Kidney (tissue), 14 donors: ENCODE measurements around the gene TBC1D5. TPM values are rescaled to one million over a fixed set of nuclear protein-coding genes. Genes with fewer than 3 reads are reported as not detected.
A peak's percentile ranks its signal among the peaks of the same experiment; 100 is the strongest.

Experiments used
- DNase-seq, 5 donors: peaks; one replicate each; pipeline ENCODE4 v3.0.0-alpha.2; 2013 to 2020
- FAIRE-seq: peaks from 2 replicates; lab custom pipeline; 2012; peaks lifted over from hg19 to GRCh38; lab: Jason Lieb, UNC
- H3K27ac ChIP-seq, 2 donors: one replicate each; pipeline ENCODE4 v1.7.0; 2013; ENCODE audit warnings: low read depth in 2 of 2, low read length in 2 of 2, inconsistent platforms in 1 of 2
- H3K27me3 ChIP-seq: one replicate; pipeline ENCODE4 v1.7.1; 2013; ENCODE audit warnings: low read length, inconsistent platforms; ENCODE audit not compliant: control insufficient read depth, insufficient read depth
- H3K36me3 ChIP-seq, 3 donors: one replicate each; pipeline versions ENCODE4 v1.7.0 to v1.7.1; 2013; ENCODE audit warnings: low read length in 3 of 3, control low read depth in 1 of 3, inconsistent platforms in 1 of 3; ENCODE audit not compliant: insufficient read depth in 3 of 3, control insufficient read depth in 2 of 3
- H3K4me1 ChIP-seq, 3 donors: one replicate each; pipeline versions ENCODE4 v1.7.0 to v1.7.1; 2013; ENCODE audit warnings: low read length in 3 of 3, inconsistent platforms in 1 of 3, low read depth in 1 of 3; ENCODE audit not compliant: control insufficient read depth in 2 of 3, insufficient read depth in 2 of 3
- H3K4me3 ChIP-seq, 3 donors: one replicate each; pipeline versions ENCODE4 v1.7.0 to v1.8.1; 2013; ENCODE audit warnings: low read length in 3 of 3, control low read depth in 1 of 3, inconsistent platforms in 1 of 3
- H3K9ac ChIP-seq, 3 donors: one replicate each; pipeline versions ENCODE4 v1.7.0 to v1.7.1; 2013; ENCODE audit warnings: low read length in 3 of 3, control low read depth in 1 of 3, inconsistent platforms in 1 of 3
- H3K9me3 ChIP-seq, 3 donors: one replicate each; pipeline versions ENCODE4 v1.7.0 to v1.7.1; 2013; ENCODE audit warnings: low read length in 3 of 3, control low read depth in 1 of 3, inconsistent platforms in 1 of 3; ENCODE audit not compliant: control insufficient read depth in 2 of 3, insufficient read depth in 1 of 3
- CTCF ChIP-seq: IDR thresholded peaks from 3 replicates; pipeline ENCODE4 v1.5.1; 2012; ENCODE audit warnings: mild to moderate bottlenecking, moderate library complexity, borderline replicate concordance; ENCODE audit not compliant: insufficient read depth; ENCODE audit errors: extremely low read depth
- intact Hi-C: fragments of 100-400 bp; cut with DNase I; formaldehyde crosslinking; loops from one replicate; pipeline ENCODE4 v1.11.1; 2022
- polyA plus RNA-seq: library from polyadenylated mRNA; stranded (reverse); fragments of 350-450 nt; fragmentation: Illumina TruSeq; extraction: RNeasy Lipid Tissue Mini Kit (QIAGEN cat#74804); gene quantifications from one replicate; pipeline ENCODE4 v1.2.3, GENCODE V29; 2014; ENCODE audit warnings: low read depth, low replicate concordance; ENCODE audit not compliant: insufficient read depth
- total RNA-seq: library from RNA; stranded (reverse); fragmentation: NEBNext Ultra II Directional; extraction: Animal tissue kit (Norgen Biotek cat#: 25700); gene quantifications from one replicate; pipeline ENCODE4 v1.2.1, GENCODE V29; 2021
- donor health status: control.
- donor health status: control.
- donor health status: control.
- donor health status: control.
- donor health status: control.
- donor health status: DM: yes; HTN: yes; CAD: no.
- donor health status: Normal renal cell carcinoma (clear cell type).

TBC1D5 gene
- total and polyA plus RNA-seq, 2 donors from 2014 or later = 9.7 to 77.7 TPM

DNA sequence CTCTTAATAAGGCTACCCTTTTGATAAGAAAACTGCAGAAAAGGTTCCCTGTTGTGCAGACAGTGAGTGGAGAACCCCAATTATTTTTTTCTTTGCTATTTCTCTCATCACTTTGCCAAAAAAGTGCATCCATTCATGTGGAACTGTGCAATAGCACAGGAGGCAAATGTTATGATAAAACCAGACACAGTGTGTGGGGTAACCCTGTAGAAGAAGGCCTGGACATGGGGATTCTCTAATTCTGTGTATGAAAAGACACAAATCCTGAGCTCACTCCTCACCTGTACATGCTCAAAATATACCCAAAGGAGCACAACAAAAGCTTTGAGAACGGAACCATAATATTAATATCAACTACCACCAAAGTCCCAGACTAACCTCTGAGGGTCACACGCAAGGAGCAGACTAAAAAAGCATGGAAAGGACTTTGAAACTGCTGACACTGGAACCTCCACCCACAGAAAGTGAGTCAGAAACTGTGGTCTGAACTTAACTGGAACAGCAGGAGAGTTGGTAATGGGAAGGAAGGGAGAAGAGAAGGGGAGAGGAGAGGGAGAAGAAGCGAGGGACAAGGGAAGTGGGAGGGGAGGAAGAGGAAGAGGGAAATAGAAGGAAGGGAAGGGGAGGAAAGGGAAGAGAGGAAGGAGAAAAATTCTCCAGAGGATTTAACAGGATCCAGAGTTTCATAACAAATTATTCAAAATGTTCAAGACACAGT, 299.9 kb downstream of the TBC1D5 start:
- intact Hi-C loops = no loop called here
- H3K9me3 ChIP-seq = no peaks in the 10 kb centered on the region
- TF ChIP-seq CTCF = no peak
- H3K4me3 ChIP-seq = peak overlapping the region in 1 of 3 donors; percentile 6
- FAIRE-seq = no peak
- H3K36me3 ChIP-seq = no peaks in the 10 kb centered on the region
- H3K27me3 ChIP-seq = no peaks in the 10 kb centered on the region
- DNase-seq = no peak
- no peaks in the 10 kb centered on the region for H3K4me1 ChIP-seq
- H3K27ac ChIP-seq = no peak overlapping the region
- no peak overlapping the region for H3K9ac ChIP-seq

DNA sequence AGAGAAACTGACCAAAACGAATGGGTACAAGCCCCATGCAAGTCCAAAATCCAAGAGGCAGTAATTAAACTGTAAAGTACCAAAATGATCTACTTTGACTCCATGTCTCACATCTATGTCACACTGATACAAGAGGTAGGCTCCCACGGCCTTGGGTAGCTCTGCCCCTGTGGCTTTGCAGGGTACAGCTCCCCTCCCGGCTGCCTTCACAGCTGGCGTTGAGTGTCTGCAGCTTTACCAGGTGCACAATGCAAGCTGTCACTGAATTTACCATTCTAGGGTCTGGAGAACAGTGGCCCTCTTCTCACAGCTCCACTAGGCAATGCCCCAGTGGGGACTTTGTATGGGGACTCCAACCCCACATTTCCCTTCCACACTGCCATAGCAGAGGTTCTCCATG, 308.6 kb downstream of the TBC1D5 start:
- no peaks in the 10 kb centered on the region for H3K27me3 ChIP-seq
- no peak overlapping the region for H3K27ac ChIP-seq
- no peak overlapping the region for H3K9ac ChIP-seq
- H3K36me3 ChIP-seq = no peaks in the 10 kb centered on the region
- intact Hi-C loops = loop anchor here (10.0 kb wide), 1 partner anchor 411 kb away; no protein-coding TSS in a partner anchor
- FAIRE-seq (no peak), DNase-seq (peak in 1 of 5 donors; percentile 51)
- H3K4me3 ChIP-seq = no peak overlapping the region
- TF ChIP-seq CTCF = no peak
- peaks cover 0 to 7% (median 0%) of the 10 kb centered on the region in 3 donors for H3K4me1 ChIP-seq
- H3K9me3 ChIP-seq = no peaks in the 10 kb centered on the region

DNA sequence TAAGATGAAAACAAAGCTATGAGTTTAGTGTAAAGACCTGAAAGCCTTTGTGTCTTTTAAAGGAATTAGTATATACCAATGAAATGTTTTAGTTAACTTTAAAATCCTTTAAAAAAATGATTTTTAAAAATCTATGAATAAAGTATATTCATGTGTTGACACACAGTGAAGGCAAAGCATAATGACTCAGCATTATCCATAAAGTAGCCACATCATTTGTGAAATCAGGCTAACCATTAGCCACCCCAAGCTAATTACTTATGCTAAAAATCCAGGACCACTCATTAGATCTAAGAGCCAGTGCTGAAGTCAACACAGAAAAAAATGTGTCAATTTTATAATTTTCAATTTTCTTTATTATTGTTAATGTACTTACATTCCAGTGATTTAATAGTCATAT, 310.2 kb downstream of the TBC1D5 start:
- FAIRE-seq = peak; percentile 88
- DNase-seq = no peak
- intact Hi-C loops = loop anchor here (10.0 kb wide), 1 partner anchor 413 kb away; no protein-coding TSS in a partner anchor

More for the DNA sequence above, 310.2 kb downstream of the TBC1D5 start:
- Histone ChIP-seq H3K36me3 (no peaks in the 10 kb centered on the region), H3K4me1 (peaks cover 0 to 7% (median 0%) of the 10 kb centered on the region in 3 donors), H3K9ac (no peak overlapping the region), H3K4me3 (no peak overlapping the region), H3K27ac (no peak overlapping the region), H3K9me3 (no peaks in the 10 kb centered on the region), H3K27me3 (no peaks in the 10 kb centered on the region)
- TF ChIP-seq CTCF = no peak
